Mesendoderm (in vitro differentiated cells): Measurements from ENCODE around the gene ATXN2.

Experiments
- DNase-seq: peaks from one replicate; pipeline ENCODE4 v3.0.0; 2013
- H2AK5ac ChIP-seq: 2 replicates; pipeline ENCODE4 v1.6.1; 2013; ENCODE audit warnings: low read length, inconsistent platforms
- H2BK120ac ChIP-seq: 2 replicates; pipeline ENCODE4 v1.6.1; 2013; ENCODE audit warnings: low read depth, mild to moderate bottlenecking, low read length, moderate library complexity, mixed read lengths
- H2BK15ac ChIP-seq: replicated peaks from 2 replicates; pipeline ENCODE4 v1.6.1; 2013; ENCODE audit warnings: low read depth, mild to moderate bottlenecking, moderate library complexity
- H2BK5ac ChIP-seq: 2 replicates; pipeline ENCODE4 v1.6.1; 2013; ENCODE audit warnings: low read length, inconsistent platforms
- H3K18ac ChIP-seq: 2 replicates; pipeline ENCODE4 v1.6.1; 2013; ENCODE audit warnings: mild to moderate bottlenecking, low read length, mixed read lengths
- H3K23ac ChIP-seq: one replicate; pipeline ENCODE4 v1.6.1; 2013; ENCODE audit warnings: low read length
- H3K27ac ChIP-seq: 2 replicates; pipeline ENCODE4 v1.5.1; 2013; ENCODE audit warnings: low read depth, mild to moderate bottlenecking, inconsistent platforms, low read length, moderate library complexity
- H3K27me3 ChIP-seq: 2 replicates; pipeline ENCODE4 v1.6.1; 2013; ENCODE audit warnings: low read length, control low read depth, mild to moderate bottlenecking, inconsistent platforms; ENCODE audit not compliant: insufficient read depth, poor library complexity
- H3K36me3 ChIP-seq: 2 replicates; pipeline ENCODE4 v1.6.1; 2013; ENCODE audit warnings: low read length, inconsistent platforms; ENCODE audit not compliant: control insufficient read depth, insufficient read depth
- H3K4ac ChIP-seq: one replicate; pipeline ENCODE4 v1.6.1; 2013; ENCODE audit warnings: low read depth, mild to moderate bottlenecking, low read length, moderate library complexity
- H3K4me1 ChIP-seq: 2 replicates; pipeline ENCODE4 v1.6.1; 2013; ENCODE audit warnings: low read depth, low read length, inconsistent platforms; ENCODE audit not compliant: control insufficient read depth
- H3K4me2 ChIP-seq: 2 replicates; pipeline ENCODE4 v1.6.1; 2013; ENCODE audit warnings: low read length
- H3K4me3 ChIP-seq: 2 replicates; pipeline ENCODE4 v1.5.1; 2013; ENCODE audit warnings: mild to moderate bottlenecking, low read length
- H3K56ac ChIP-seq: one replicate; pipeline ENCODE4 v1.6.1; 2013; ENCODE audit warnings: low read length
- H3K79me1 ChIP-seq: 2 replicates; pipeline ENCODE4 v1.6.1; 2013; ENCODE audit warnings: low read length, inconsistent platforms
- H3K79me2 ChIP-seq: 2 replicates; pipeline ENCODE4 v1.6.1; 2013; ENCODE audit warnings: mild to moderate bottlenecking, low read length; ENCODE audit not compliant: control insufficient read depth, insufficient read depth
- H3K9ac ChIP-seq: 2 replicates; pipeline ENCODE4 v1.6.1; 2013; ENCODE audit warnings: low read length, inconsistent platforms
- H4K5ac ChIP-seq: one replicate; pipeline ENCODE4 v1.6.1; 2013; ENCODE audit warnings: low read length
- H4K8ac ChIP-seq: one replicate; pipeline ENCODE4 v1.6.1; 2013; ENCODE audit warnings: low read depth, mild to moderate bottlenecking, control low read depth, low read length, moderate library complexity
- WGBS: extraction: QIAGEN DNeasy Blood & Tissue Kit; methylation state at CpG from one replicate; pipeline ENCODE4 v1.1.7; 2013; ENCODE audit warnings: low lambda C conversion rate, missing lambda C conversion rate; ENCODE audit not compliant: insufficient coverage; ENCODE audit errors: extremely low coverage; 5-methylcytosine and 5-hydroxymethylcytosine counted together

The ATXN2 gene

DNA sequence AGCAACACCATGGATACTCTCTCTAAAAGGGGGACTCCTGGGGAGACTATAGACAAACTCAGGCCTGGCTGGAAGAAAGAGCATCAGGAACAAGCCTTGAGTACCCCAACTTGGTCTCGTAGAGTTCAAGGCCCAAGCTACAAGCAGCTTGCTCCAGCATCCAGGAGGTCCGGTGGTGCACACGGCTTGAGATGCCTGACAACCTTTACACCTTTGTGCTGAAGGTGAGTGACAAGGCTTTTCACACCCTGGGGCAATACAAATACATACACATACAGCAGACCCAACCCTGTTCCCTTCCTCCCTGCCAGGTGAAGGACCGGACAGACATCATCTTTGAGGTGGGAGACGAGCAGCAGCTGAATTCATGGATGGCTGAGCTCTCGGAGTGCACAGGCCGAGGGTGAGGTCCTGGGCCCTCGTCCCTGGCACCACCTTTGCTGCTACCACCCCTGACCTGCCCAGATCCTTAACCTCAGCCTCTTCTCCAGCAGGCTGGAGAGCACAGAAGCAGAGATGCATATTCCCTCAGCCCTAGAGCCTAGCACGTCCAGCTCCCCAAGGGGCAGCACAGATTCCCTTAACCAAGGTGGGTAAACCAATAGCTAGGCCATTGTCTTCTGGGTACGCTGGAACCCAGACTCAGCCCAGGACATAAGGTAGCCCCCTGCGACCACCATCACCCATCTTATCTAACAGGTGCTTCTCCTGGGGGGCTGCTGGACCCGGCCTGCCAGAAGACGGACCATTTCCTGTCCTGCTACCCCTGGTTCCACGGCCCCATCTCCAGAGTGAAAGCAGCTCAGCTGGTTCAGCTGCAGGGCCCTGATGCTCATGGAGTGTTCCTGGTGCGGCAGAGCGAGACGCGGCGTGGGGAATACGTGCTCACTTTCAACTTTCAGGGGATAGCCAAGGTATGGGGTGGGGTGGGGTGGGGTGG lies 152.2 kb downstream of the ATXN2 start:
- peaks cover 2% of the 10 kb centered on the region for H3K79me2 ChIP-seq
- H3K4me1 ChIP-seq, result peaks cover 4% of the 10 kb centered on the region
- H4K8ac ChIP-seq, result no peak overlapping the region
- no peak overlapping the region for H3K4me2 ChIP-seq
- H2BK5ac ChIP-seq, result no peak overlapping the region
- no peaks in the 10 kb centered on the region for H3K27me3 ChIP-seq
- H3K27ac ChIP-seq, result no peak overlapping the region
- H3K4me3 ChIP-seq, result no peak overlapping the region
- no peak overlapping the region for H2BK120ac ChIP-seq
- H3K23ac ChIP-seq, result no peak overlapping the region
- no peak overlapping the region for H3K9ac ChIP-seq
- DNase-seq, result no peak
- H3K36me3 ChIP-seq, result peaks cover 4% of the 10 kb centered on the region
- peaks cover 25% of the 10 kb centered on the region for H3K79me1 ChIP-seq
- no CpG with 5 or more reads among the region's 20 CpGs for WGBS
- H3K18ac ChIP-seq, result no peak overlapping the region
- no peak overlapping the region for H3K56ac ChIP-seq
- H4K5ac ChIP-seq, result no peak overlapping the region
- no peak overlapping the region for H3K4ac ChIP-seq
- H2BK15ac ChIP-seq, result no peak overlapping the region
- no peak overlapping the region for H2AK5ac ChIP-seq

DNA sequence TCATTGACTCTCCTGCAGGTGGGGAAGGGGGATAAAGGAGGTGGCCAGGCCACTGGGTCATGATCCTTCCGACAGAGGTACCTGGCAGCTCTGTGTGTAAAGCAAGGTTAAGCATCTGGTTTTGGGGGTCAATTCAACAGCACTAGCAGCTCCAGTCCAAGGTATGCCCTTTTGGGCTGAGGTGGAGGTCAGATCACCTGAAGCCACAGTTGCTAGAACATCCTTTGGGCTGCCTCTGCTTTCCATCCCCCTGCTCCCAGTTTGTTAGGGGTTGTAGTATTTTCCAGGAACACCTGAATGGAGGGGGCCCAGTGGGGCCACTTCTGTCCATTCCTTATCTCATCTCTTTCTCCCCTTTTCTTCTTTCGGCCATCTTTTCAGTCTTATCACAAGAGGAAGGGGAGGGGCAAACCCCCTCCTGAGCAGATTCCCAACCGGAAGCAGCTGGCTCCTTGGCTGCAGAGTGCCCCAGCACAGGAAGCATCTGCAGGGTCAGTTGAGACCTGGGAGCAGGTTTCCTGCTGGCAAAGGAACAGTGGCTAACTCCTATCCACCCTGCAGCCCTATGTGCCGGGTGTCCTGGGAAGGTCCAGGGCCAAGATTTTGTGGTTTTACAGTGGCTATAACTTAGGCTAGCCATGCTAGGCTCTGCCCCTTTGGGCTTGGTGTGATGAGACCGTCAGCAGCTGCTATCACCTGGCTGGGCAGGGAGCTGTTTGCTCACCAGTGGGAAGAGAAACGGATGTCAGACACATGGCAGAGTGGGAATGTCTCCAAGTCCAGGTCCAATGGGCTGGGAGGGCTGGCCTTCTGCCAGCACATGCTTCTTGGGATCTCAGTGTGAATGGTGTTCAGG lies 153.2 kb downstream of the ATXN2 start:
- peak overlapping the region; percentile 83 for H2AK5ac ChIP-seq
- no peaks in the 10 kb centered on the region for H3K27me3 ChIP-seq
- peak overlapping the region; percentile 6 for H3K9ac ChIP-seq
- no peak overlapping the region for H3K23ac ChIP-seq
- peak overlapping the region; percentile 66 for H3K56ac ChIP-seq
- H2BK120ac ChIP-seq, result no peak overlapping the region
- H3K4ac ChIP-seq, result no peak overlapping the region
- peaks cover 4% of the 10 kb centered on the region for H3K36me3 ChIP-seq
- peak; percentile 87 for DNase-seq
- peak overlapping the region; percentile 69 for H4K5ac ChIP-seq
- no peak overlapping the region for H4K8ac ChIP-seq
- H3K18ac ChIP-seq, result no peak overlapping the region
- H3K79me1 ChIP-seq, result peaks cover 30% of the 10 kb centered on the region
- H3K79me2 ChIP-seq, result peaks cover 7% of the 10 kb centered on the region
- peaks cover 4% of the 10 kb centered on the region for H3K4me1 ChIP-seq
- H2BK5ac ChIP-seq, result no peak overlapping the region
- H3K4me2 ChIP-seq, result no peak overlapping the region
- H2BK15ac ChIP-seq, result no peak overlapping the region
- WGBS, result no CpG with 5 or more reads among the region's 6 CpGs
- H3K27ac ChIP-seq, result peak overlapping the region; percentile 39
- no peak overlapping the region for H3K4me3 ChIP-seq

DNA sequence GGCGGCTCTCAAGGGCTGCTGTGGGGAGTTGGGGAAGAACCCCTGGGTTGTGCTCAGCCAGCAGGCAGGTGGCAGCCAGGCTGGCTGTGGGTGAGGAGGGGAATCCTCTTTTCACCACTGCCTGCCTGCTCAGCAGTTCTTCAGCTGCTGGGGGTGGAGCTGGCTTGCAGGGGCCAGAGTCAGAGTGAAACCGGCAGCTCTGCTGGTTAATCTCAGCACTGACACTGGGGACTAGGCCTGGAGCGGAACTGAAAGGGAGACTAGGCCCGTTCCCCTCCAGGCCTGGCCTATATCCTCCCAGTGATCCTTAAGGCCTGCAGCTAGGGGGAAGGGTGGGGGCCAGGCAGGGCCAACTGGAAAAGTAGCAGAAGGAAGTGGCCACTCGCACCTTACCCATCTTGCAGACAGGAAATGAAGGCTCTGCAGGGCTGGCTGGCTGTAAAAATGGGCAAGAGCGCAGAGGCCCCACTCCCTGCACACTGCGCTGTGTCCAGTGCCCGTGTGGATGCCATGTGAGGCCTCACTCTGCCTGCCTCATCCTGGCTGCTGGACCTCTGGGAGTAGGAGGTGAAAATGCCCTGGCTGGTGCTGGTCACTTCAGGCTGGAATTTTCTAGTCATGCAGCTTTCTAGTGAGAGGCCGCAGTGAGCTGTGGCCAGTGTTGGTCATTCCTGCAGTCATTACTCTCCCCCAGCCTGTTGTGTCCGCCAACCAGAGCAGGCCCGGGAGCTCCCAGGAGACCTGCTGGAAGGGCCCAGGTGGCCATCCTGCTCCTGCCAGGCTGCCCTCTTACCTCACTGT lies 154.0 kb downstream of the ATXN2 start:
- no peak overlapping the region for H4K8ac ChIP-seq
- no peak overlapping the region for H3K4me3 ChIP-seq
- no CpG with 5 or more reads among the region's 11 CpGs for WGBS
- H3K9ac ChIP-seq, result peak overlapping the region; percentile 6
- peak; percentile 62 for DNase-seq
- peaks cover 2% of the 10 kb centered on the region for H3K36me3 ChIP-seq
- peak overlapping the region; percentile 39 for H3K27ac ChIP-seq
- no peak overlapping the region for H2BK5ac ChIP-seq
- peaks cover 4% of the 10 kb centered on the region for H3K4me1 ChIP-seq
- H3K4me2 ChIP-seq, result no peak overlapping the region
- H2AK5ac ChIP-seq, result peak overlapping the region; percentile 83
- no peak overlapping the region for H2BK120ac ChIP-seq
- H3K27me3 ChIP-seq, result no peaks in the 10 kb centered on the region
- peaks cover 7% of the 10 kb centered on the region for H3K79me2 ChIP-seq
- peaks cover 26% of the 10 kb centered on the region for H3K79me1 ChIP-seq
- H2BK15ac ChIP-seq, result no peak overlapping the region
- no peak overlapping the region for H3K18ac ChIP-seq
- no peak overlapping the region for H3K23ac ChIP-seq
- H4K5ac ChIP-seq, result peak overlapping the region; percentile 69
- H3K56ac ChIP-seq, result peak overlapping the region; percentile 66
- no peak overlapping the region for H3K4ac ChIP-seq

DNA sequence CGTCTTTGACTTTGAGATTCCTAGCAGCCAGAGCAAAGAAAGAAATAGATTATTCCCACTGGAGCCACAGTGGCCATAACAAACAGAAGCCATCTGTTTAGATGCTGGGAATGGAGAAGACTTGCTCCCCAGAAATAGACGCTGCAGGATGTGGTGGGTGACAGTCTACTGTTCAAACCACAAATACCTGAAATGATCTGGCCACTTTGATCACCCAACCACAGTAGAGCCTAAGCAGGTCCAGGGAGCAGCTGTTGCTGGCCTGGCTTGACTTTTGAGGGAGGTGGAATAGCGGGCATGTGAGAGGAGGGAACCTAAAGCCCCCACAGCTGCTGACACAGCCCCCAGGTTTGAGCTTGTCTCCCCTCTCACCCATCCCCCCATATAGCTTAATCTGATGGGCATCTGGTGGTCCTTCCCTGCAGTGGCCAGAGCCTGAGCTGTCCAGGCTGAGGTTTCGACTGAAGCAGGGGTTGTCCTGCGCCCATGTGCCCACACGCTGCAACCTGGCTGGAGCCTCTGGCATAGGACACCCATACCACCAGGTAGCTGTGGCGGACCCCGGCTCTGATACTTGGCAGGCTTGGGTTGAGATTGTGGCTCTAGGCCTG lies 154.7 kb downstream of the ATXN2 start:
- no peak overlapping the region for H3K9ac ChIP-seq
- no peak overlapping the region for H3K4ac ChIP-seq
- no peak overlapping the region for H2BK15ac ChIP-seq
- peaks cover 26% of the 10 kb centered on the region for H3K79me1 ChIP-seq
- H3K36me3 ChIP-seq, result peaks cover 2% of the 10 kb centered on the region
- H4K5ac ChIP-seq, result no peak overlapping the region
- H3K4me3 ChIP-seq, result no peak overlapping the region
- H2BK5ac ChIP-seq, result no peak overlapping the region
- H3K56ac ChIP-seq, result peak overlapping the region; percentile 22
- no peak overlapping the region for H3K18ac ChIP-seq
- H3K4me2 ChIP-seq, result no peak overlapping the region
- H2AK5ac ChIP-seq, result no peak overlapping the region
- H2BK120ac ChIP-seq, result no peak overlapping the region
- H3K23ac ChIP-seq, result no peak overlapping the region
- WGBS, result no CpG with 5 or more reads among the region's 8 CpGs
- H3K27ac ChIP-seq, result no peak overlapping the region
- no peak overlapping the region for H4K8ac ChIP-seq
- no peak for DNase-seq
- no peaks in the 10 kb centered on the region for H3K27me3 ChIP-seq
- peaks cover 4% of the 10 kb centered on the region for H3K4me1 ChIP-seq
- H3K79me2 ChIP-seq, result peaks cover 10% of the 10 kb centered on the region

DNA sequence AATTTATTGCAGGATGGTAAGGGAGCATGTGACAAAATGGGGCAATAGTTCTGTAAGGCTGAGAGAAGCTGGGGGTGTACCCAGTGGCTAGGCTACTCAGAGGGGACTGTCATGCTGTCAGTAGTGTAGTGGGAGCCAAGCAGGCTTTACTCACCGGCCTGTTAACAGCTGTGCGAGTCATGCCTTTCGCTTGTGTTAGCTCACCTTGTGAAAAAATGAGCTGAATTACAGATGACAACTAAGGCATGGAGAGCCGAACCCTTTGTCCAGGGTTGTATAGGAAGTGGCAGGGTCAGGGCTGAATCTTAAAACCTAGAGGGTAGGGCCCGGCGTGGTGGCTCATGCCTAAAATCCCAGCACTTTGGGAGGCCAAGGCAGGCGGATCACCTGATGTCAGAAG lies 155.5 kb downstream of the ATXN2 start:
- no peak overlapping the region for H3K4ac ChIP-seq
- no CpG with 5 or more reads among the region's 7 CpGs for WGBS
- peaks cover 10% of the 10 kb centered on the region for H3K79me2 ChIP-seq
- peaks cover 2% of the 10 kb centered on the region for H3K36me3 ChIP-seq
- H3K9ac ChIP-seq, result no peak overlapping the region
- no peak overlapping the region for H4K8ac ChIP-seq
- H3K27me3 ChIP-seq, result no peaks in the 10 kb centered on the region
- H4K5ac ChIP-seq, result no peak overlapping the region
- no peak overlapping the region for H2BK5ac ChIP-seq
- no peak overlapping the region for H2AK5ac ChIP-seq
- H3K23ac ChIP-seq, result no peak overlapping the region
- DNase-seq, result no peak
- H3K4me1 ChIP-seq, result peaks cover 4% of the 10 kb centered on the region
- no peak overlapping the region for H2BK120ac ChIP-seq
- H3K4me3 ChIP-seq, result no peak overlapping the region
- H3K79me1 ChIP-seq, result peaks cover 26% of the 10 kb centered on the region
- H2BK15ac ChIP-seq, result no peak overlapping the region
- H3K18ac ChIP-seq, result no peak overlapping the region
- no peak overlapping the region for H3K27ac ChIP-seq
- H3K4me2 ChIP-seq, result no peak overlapping the region
- no peak overlapping the region for H3K56ac ChIP-seq
